ENCODE results near the gene DNAH2. TPM values are rescaled to one million over a fixed set of nuclear protein-coding genes. Genes with fewer than 3 reads are reported as not detected.

The DNAH2 gene
- total and polyA plus RNA-seq, 11 donors, result 0.02 to 0.56 (median 0.05) TPM; not detected in 4

DNA sequence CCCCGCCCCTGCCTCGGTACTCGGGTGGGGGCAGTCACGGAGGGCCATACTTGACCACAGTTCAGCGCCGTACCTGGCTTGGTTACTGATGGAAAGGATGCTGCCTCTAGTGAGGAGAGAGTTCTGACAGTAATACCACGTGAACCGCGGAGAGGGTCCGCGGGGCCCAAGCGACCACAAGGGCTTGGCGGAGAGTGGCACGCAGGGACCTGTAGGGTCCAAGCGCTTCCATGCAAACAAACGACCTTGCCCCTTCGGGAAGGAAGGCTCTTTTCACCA lies 125.7 kb downstream of the DNAH2 start:
- Histone ChIP-seq H3K27me3 (no peaks in the 10 kb centered on the region), H3K4me1 (peaks cover 11 to 64% (median 45%) of the 10 kb centered on the region in 12 donors), H3K36me3 (peaks cover 0 to 41% (median 28%) of the 10 kb centered on the region in 9 donors), H3K4me3 (peak overlapping the region; percentile 48 to 90 (median 80)), H3K27ac (peak overlapping the region; percentile 66 to 99 (median 95)), H3K9me3 (no peaks in the 10 kb centered on the region)
- WGBS, 4 donors, result 0 to 1% (median 0%) methylated on average over 15 to 17 of the region's 17 CpGs
- intact Hi-C loops (cut with DNase I), result loop anchor here in 4 of 10 donors (1.0 to 10.0 kb wide), 7 partner anchors 9 to 608 kb away; partner anchors contain the start of genes PER1 (in 2 of the 4), CHRNB1 (in 1 of the 4), DVL2 (in 1 of the 4) and GABARAP (in 1 of the 4)
- ATAC-seq (no peak), DNase-seq (no peak)
- TF ChIP-seq POLR2A (IDR thresholded peaks at IDR 0.05) (peak in 1 of 2 donors; percentile 4), CTCF (IDR thresholded peaks at IDR 0.05) (no peak)

GRCh38 chr17:7843536-7844291 lies 126.2 kb downstream of the DNAH2 start:
- H3K4me3 ChIP-seq, result peak overlapping the region; percentile 48 to 90 (median 80)
- 0 to 2% (median 1%) methylated on average over 44 to 61 of the region's 61 CpGs for WGBS, 4 donors
- intact Hi-C loops (cut with DNase I), result loop anchor here in 5 of 10 donors (1.0 to 10.0 kb wide), 8 partner anchors 9 to 609 kb away; partner anchors contain the start of genes PER1 (in 2 of the 5), CHRNB1 (in 1 of the 5), DVL2 (in 1 of the 5) and GABARAP (in 1 of the 5)
- TF ChIP-seq CTCF (IDR thresholded peaks at IDR 0.05) (no peak), POLR2A (IDR thresholded peaks at IDR 0.05) (peak in 1 of 2 donors; percentile 27)
- no peaks in the 10 kb centered on the region for H3K27me3 ChIP-seq
- H3K27ac ChIP-seq, result peak overlapping the region; percentile 66 to 99 (median 95)
- no peaks in the 10 kb centered on the region for H3K9me3 ChIP-seq
- DNase-seq (peak; percentile 86 to 90 (median 88)), ATAC-seq (peak; percentile 7 to 48 (median 32))
- peaks cover 11 to 59% (median 42%) of the 10 kb centered on the region in 12 donors for H3K4me1 ChIP-seq
- peaks cover 0 to 44% (median 33%) of the 10 kb centered on the region in 9 donors for H3K36me3 ChIP-seq

DNA sequence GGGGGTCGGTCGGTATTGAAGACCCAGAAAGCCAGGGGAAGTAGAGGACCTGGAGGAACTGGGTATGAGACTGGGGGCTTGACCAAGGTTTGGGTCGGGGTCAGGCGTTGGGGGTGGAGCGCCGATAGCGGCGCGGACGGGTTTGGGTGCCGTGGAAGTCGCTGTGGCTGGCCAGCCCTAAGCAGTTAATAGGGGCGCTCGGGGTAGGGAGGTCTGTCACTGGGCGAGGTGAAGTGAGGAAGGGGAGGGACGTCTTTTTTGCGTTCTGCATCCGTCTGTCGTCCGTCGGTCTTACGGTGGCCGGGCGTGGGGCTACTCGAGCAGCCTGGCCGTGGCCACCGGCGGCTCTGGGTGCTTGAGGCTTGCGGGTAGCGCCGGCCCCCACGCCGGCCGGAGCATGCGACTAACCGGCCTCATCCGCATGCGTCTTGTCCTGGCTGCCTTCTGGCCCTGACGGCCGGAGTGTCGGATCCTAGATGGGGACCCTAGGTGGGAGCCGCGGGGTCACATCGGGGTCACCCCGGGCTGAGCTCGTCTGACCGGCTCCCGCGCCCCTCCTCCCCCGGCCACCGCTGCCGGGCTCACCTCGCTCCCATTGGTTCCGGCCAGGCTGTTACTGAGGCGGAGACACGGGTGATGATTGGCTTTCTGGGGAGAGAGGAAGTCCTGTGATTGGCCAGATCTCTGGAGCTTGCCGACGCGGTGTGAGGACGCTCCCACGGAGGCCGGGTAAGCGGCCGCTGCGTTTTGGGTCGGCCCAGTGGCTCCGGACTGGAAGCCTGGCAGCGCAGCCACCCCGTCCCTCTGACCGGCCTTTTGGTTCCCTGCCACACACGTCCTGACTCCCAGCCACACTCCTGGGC lies 127.0 kb downstream of the DNAH2 start:
- H3K4me3 ChIP-seq, result peak overlapping the region; percentile 48 to 90 (median 80)
- no peaks in the 10 kb centered on the region for H3K27me3 ChIP-seq
- H3K9me3 ChIP-seq, result no peaks in the 10 kb centered on the region
- intact Hi-C loops (cut with DNase I), result loop anchor here in 5 of 10 donors (1.0 to 10.0 kb wide), 7 partner anchors 11 to 610 kb away; partner anchors contain the start of genes PER1 (in 2 of the 5), CHRNB1 (in 1 of the 5), DVL2 (in 1 of the 5) and GABARAP (in 1 of the 5)
- peak overlapping the region; percentile 66 to 99 (median 95) for H3K27ac ChIP-seq
- H3K4me1 ChIP-seq, result peaks cover 11 to 51% (median 35%) of the 10 kb centered on the region in 12 donors
- no peak for TF ChIP-seq CTCF (IDR thresholded peaks at IDR 0.05)
- TF ChIP-seq POLR2A (IDR thresholded peaks at IDR 0.05), result peak; percentile 64 to 70
- WGBS, 4 donors, result 0% methylated on average over 51 to 71 of the region's 71 CpGs
- ATAC-seq (peak; percentile 64 to 84 (median 73)), DNase-seq (peak; percentile 93 to 95 (median 94))
- H3K36me3 ChIP-seq, result peaks cover 0 to 52% (median 41%) of the 10 kb centered on the region in 9 donors
